K562 (cell line): ENCODE measurements around the gene MPI. TPM values are rescaled to one million over a fixed set of nuclear protein-coding genes. Genes with fewer than 3 reads are reported as not detected.

ENCODE experiments used
- CREB1 ChIP-seq, 2 experiments: sonication (generic) in 1 of 2; formaldehyde crosslinking in 1 of 2; IDR thresholded peaks; 2 replicates each; pipeline versions ENCODE4 v1.6.1 to v1.8.0; 2012 to 2022; ENCODE audit warnings: inconsistent platforms in 1 of 2, mild to moderate bottlenecking in 1 of 2, missing genetic modification reagents in 1 of 2, moderate library complexity in 1 of 2
- GATAD2B ChIP-seq: fragments of 450-650 bp; IDR thresholded peaks from 2 replicates; pipeline ENCODE4 v1.6.1; 2017; ENCODE audit warnings: mild to moderate bottlenecking, borderline replicate concordance
- MCM5 ChIP-seq: fragments of 450-650 bp; IDR thresholded peaks from 2 replicates; pipeline ENCODE4 v1.6.1; 2016; ENCODE audit warnings: low read depth
- MNT ChIP-seq, 2 experiments: fragments of 450-650 bp; conservative IDR thresholded peaks; 2 replicates each; pipeline ENCODE4 v1.6.1; 2017; ENCODE audit warnings: mild to moderate bottlenecking in 2 of 2, moderate library complexity in 2 of 2
- MXI1 ChIP-seq: IDR thresholded peaks from 2 replicates; pipeline ENCODE4 v1.6.1; 2011; ENCODE audit warnings: low read depth, mild to moderate bottlenecking, improper control_type of control experiment, low read length
- MYBL2 ChIP-seq, 2 experiments: fragments of 450-650 bp in 1 of 2; sonication (generic) in 1 of 2; formaldehyde crosslinking in 1 of 2; IDR thresholded peaks; 2 replicates each; pipeline versions ENCODE4 v1.6.1 to v1.8.1; 2017 to 2022; ENCODE audit warnings: borderline replicate concordance in 1 of 2, inconsistent platforms in 1 of 2, low read depth in 1 of 2, mild to moderate bottlenecking in 1 of 2, missing genetic modification reagents in 1 of 2, moderate library complexity in 1 of 2
- NFRKB ChIP-seq: fragments of 450-650 bp; IDR thresholded peaks from 2 replicates; pipeline ENCODE4 v1.6.1; 2016; ENCODE audit warnings: low read depth
- NR2C1 ChIP-seq, 2 experiments: fragments of 450-650 bp; IDR thresholded peaks; 2 replicates each; pipeline ENCODE4 v1.6.1; 2017; ENCODE audit warnings: mild to moderate bottlenecking in 2 of 2, antibody characterized with exemption in 1 of 2, inconsistent platforms in 1 of 2, missing compliant biosample characterization in 1 of 2, missing genetic modification characterization in 1 of 2
- NUFIP1 ChIP-seq: fragments of 450-650 bp; IDR thresholded peaks from 2 replicates; pipeline ENCODE4 v1.6.1; 2018; ENCODE audit not compliant: partially characterized antibody
- PREB ChIP-seq: sonication (generic); formaldehyde crosslinking; IDR thresholded peaks from 2 replicates; pipeline ENCODE4 v1.8.1; 2023; ENCODE audit warnings: mild to moderate bottlenecking, missing genetic modification reagents
- RAD21 ChIP-seq, 2 experiments: fragments of 250-450 bp in 1 of 2; fragments of 450-650 bp in 1 of 2; sonication (Bioruptor Pico) in 1 of 2; formaldehyde crosslinking in 1 of 2; IDR thresholded peaks in 1 of 2; conservative IDR thresholded peaks in 1 of 2; 2 replicates each; pipeline versions ENCODE4 v1.4.0 to v1.8.0; 2020 to 2022; ENCODE audit warnings: mild to moderate bottlenecking in 2 of 2, moderate library complexity in 1 of 2
- RB1 ChIP-seq: fragments of 450-650 bp; IDR thresholded peaks from 2 replicates; pipeline ENCODE4 v1.6.1; 2017; ENCODE audit warnings: low read depth, mild to moderate bottlenecking
- RCOR1 ChIP-seq, 2 experiments: IDR thresholded peaks; 2 replicates each; pipeline ENCODE4 v1.6.1; 2012; ENCODE audit warnings: low read depth in 2 of 2, low read length in 2 of 2, borderline replicate concordance in 1 of 2, improper control_type of control experiment in 1 of 2
- SMAD4 ChIP-seq: fragments of 250-450 bp; sonication (Bioruptor Pico); conservative IDR thresholded peaks from 2 replicates; pipeline ENCODE4 v1.8.0; 2021; ENCODE audit warnings: inconsistent platforms, mild to moderate bottlenecking, moderate library complexity
- ZNF174 ChIP-seq: fragments of 250-450 bp; sonication (Bioruptor Pico); IDR thresholded peaks from 2 replicates; pipeline ENCODE4 v1.4.0; 2020; ENCODE audit warnings: mild to moderate bottlenecking
- ZNF253 ChIP-seq: fragments of 250-450 bp; sonication (Bioruptor Pico); conservative IDR thresholded peaks from 2 replicates; pipeline ENCODE4 v1.6.1; 2021; ENCODE audit warnings: mild to moderate bottlenecking
- polyA plus RNA-seq, 8 experiments: library from polyadenylated mRNA; depleted of rRNA in 4 of 8; stranded (reverse) in 5 of 8; unstranded in 3 of 8; fragments of >200 nt; fragmentation: Nextera tagmentation in 2 of 8; fragmentation: Illumina TruSeq in 1 of 8; extraction: Ambion mirVana in 2 of 8; extraction: Trizol in 1 of 8; gene quantifications; 2 replicates each; pipeline versions ENCODE4 v1.2.1 to v1.2.3, GENCODE V29; 2011 to 2014; ENCODE audit warnings: inconsistent platforms in 1 of 8, missing spikeins in 1 of 8
- total RNA-seq, 7 experiments: library from RNA; depleted of rRNA in 6 of 7; stranded (reverse); fragments of >200 nt in 6 of 7; fragmentation: Illumina TruSeq in 2 of 7; extraction: Trizol in 2 of 7; gene quantifications; 2 replicates each; pipeline versions ENCODE4 v1.2.1 to v1.2.3, GENCODE V29; 2011 to 2021; ENCODE audit warnings: low replicate concordance in 1 of 7
- TF ChIP-seq, protein P1 (sequence below): fragments of 250-450 bp; sonication (Bioruptor Pico); IDR thresholded peaks from 2 replicates; pipeline ENCODE4 v1.4.0; 2020

The MPI gene
- total and polyA plus RNA-seq, 9 of the 15 experiments (the other 6 are each of a cell fraction or from before 2014, with no cell fraction given), result 30.7 to 105 (median 40.5) TPM

- no peak for TF ChIP-seq CREB1 (IDR thresholded peaks at IDR 0.05)
- TF ChIP-seq CREB1 (CRISPR knock-in tag; IDR thresholded peaks at IDR 0.05), result no peak
- no peak for TF ChIP-seq MYBL2 (IDR thresholded peaks at IDR 0.05; ENCODE audit: low read depth)
- no peak for TF ChIP-seq MYBL2 (CRISPR knock-in tag; IDR thresholded peaks at IDR 0.05; ENCODE audit: borderline replicate concordance)
- TF ChIP-seq NUFIP1, result no peak
- no peak for TF ChIP-seq MXI1
- no peak for TF ChIP-seq GATAD2B
- 0 out of 4 replicates have a peak, but pooled peaks of 1 of the 2 experiments have one; percentile 7 for TF ChIP-seq MNT (conservative IDR thresholded peaks at IDR 0.05)
- TF ChIP-seq ZNF253 (CRISPR knock-in tag), result no peak
- TF ChIP-seq ZNF174 (CRISPR knock-in tag), result no peak
- no peak for TF ChIP-seq SMAD4
- TF ChIP-seq RB1, result no peak
- no peak for TF ChIP-seq RAD21 (CRISPR knock-in tag; conservative IDR thresholded peaks at IDR 0.05 in 1 of 2, IDR thresholded peaks at IDR 0.05 in 1 of 2)
- TF ChIP-seq NR2C1 (IDR thresholded peaks at IDR 0.05), result 0 out of 2 replicates have a peak, but pooled peaks have one; percentile 14
- TF ChIP-seq NR2C1 (tag; IDR thresholded peaks at IDR 0.05), result 0 out of 2 replicates have a peak, but pooled peaks have one; percentile 5
- no peak for TF ChIP-seq RCOR1 (IDR thresholded peaks at IDR 0.05; ENCODE audit: borderline replicate concordance in 1 of 2, low read depth in 2 of 2, low read length in 2 of 2)
- no peak for TF ChIP-seq PREB (CRISPR knock-in tag)
- no peak for TF ChIP-seq MCM5
- TF ChIP-seq, protein P1, sequence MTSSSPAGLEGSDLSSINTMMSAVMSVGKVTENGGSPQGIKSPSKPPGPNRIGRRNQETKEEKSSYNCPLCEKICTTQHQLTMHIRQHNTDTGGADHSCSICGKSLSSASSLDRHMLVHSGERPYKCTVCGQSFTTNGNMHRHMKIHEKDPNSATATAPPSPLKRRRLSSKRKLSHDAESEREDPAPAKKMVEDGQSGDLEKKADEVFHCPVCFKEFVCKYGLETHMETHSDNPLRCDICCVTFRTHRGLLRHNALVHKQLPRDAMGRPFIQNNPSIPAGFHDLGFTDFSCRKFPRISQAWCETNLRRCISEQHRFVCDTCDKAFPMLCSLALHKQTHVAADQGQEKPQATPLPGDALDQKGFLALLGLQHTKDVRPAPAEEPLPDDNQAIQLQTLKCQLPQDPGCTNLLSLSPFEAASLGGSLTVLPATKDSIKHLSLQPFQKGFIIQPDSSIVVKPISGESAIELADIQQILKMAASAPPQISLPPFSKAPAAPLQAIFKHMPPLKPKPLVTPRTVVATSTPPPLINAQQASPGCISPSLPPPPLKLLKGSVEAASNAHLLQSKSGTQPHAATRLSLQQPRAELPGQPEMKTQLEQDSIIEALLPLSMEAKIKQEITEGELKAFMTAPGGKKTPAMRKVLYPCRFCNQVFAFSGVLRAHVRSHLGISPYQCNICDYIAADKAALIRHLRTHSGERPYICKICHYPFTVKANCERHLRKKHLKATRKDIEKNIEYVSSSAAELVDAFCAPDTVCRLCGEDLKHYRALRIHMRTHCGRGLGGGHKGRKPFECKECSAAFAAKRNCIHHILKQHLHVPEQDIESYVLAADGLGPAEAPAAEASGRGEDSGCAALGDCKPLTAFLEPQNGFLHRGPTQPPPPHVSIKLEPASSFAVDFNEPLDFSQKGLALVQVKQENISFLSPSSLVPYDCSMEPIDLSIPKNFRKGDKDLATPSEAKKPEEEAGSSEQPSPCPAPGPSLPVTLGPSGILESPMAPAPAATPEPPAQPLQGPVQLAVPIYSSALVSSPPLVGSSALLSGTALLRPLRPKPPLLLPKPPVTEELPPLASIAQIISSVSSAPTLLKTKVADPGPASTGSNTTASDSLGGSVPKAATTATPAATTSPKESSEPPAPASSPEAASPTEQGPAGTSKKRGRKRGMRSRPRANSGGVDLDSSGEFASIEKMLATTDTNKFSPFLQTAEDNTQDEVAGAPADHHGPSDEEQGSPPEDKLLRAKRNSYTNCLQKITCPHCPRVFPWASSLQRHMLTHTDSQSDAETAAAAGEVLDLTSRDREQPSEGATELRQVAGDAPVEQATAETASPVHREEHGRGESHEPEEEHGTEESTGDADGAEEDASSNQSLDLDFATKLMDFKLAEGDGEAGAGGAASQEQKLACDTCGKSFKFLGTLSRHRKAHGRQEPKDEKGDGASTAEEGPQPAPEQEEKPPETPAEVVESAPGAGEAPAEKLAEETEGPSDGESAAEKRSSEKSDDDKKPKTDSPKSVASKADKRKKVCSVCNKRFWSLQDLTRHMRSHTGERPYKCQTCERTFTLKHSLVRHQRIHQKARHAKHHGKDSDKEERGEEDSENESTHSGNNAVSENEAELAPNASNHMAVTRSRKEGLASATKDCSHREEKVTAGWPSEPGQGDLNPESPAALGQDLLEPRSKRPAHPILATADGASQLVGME (CRISPR knock-in tag), result no peak
- TF ChIP-seq NFRKB, result 0 out of 2 replicates have a peak, but pooled peaks have one; percentile 14
These were observed 17.5 kb downstream of the MPI start (continued) for GRCh38 chr15:74907163-74907870.
